HG03442 (cell line): ENCODE measurements around the gene CKAP5.
A peak's percentile ranks its signal among the peaks of the same experiment; 100 is the strongest.

ENCODE experiments used
- ATAC-seq: cut with Tn5 transposase; IDR thresholded peaks from one replicate; pipeline ENCODE4 v1.9.1; 2021; ENCODE audit warnings: mild to moderate bottlenecking, moderate library complexity; ENCODE audit not compliant: unreplicated experiment

The CKAP5 gene

DNA sequence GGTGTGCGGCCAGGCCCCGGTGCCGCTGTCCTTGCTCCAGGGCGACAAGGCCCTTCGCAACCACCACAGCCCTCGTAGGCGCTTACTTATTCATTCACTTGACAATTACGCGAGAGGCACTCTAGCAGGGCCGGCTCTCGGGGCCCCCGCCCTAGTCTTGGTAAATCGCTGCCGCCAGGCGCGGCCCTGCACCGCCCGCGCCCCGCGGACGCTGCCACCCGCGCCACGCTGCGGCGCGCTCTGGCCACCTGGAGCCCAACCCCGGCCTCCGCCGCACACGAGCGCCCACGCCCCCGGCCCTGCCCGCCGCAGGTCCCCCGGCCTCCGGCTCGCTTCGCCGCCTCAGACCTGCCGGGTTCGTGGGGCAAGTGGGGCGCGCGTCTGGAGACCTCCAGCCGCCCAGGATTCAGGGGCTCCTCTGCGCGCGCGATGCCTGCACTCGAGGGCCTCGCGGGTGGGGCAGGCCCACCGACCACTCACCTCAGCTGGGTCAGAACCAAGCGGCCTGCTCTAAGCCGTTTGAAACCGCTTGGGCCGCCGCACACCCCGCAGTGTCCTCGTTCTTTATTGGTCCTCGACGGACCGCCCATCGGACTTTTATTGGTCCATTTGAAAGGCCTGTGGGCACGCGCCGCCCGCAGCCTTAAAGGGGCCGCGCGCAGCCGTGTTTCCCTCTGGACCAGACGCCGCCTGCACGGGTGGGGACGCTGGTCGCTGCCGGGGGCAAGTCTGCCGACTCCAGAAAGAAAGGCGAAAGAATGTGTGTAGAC lies at the start of gene CKAP5:
Gene CKAP5 (minus strand): TSS at position 541 of the 770 bp plus-strand sequence. CDS start 25,049 bp downstream, outside the sequence.
- ATAC-seq, result peak; percentile 89

DNA sequence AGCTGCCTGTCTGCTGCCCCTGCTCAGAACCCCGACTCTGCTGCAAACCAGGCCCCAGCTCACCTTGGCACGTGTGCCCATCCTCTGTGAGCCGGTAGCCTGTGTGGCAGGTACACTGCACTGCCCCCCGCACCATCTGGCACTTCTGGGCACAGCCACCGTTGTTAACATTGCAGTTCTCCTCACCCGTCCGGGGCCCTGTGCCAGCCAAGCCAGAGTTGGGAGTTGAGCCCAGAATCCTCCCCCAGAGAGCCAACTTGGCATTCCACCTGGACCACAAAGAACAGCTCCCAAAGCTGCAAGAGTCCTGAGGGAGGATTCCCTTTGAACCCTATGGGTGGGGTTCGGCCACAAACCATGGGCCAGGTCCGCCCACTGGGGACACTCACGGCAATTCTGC lies 49.7 kb upstream of the CKAP5 start:
- ATAC-seq, result no peak

DNA sequence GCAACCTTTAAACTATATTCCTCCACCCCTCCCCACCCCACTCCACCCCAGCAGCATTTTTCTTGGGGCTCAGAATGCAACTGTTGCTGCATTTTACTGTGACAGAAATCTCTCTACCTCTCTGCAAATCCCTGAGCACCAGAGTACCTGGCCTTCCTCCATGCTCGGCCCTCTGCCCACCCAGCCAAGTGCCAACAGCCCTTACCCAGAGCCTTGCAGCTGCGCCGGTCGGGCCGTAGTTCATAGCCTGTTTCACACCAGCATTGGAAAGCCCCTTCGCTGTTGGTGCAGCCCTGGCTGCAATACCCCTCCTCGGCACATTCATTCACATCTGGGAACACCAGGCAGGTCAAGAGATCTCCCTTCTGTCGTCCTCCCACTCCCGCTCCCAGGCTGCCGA lies 48.9 kb upstream of the CKAP5 start:
- no peak for ATAC-seq

DNA sequence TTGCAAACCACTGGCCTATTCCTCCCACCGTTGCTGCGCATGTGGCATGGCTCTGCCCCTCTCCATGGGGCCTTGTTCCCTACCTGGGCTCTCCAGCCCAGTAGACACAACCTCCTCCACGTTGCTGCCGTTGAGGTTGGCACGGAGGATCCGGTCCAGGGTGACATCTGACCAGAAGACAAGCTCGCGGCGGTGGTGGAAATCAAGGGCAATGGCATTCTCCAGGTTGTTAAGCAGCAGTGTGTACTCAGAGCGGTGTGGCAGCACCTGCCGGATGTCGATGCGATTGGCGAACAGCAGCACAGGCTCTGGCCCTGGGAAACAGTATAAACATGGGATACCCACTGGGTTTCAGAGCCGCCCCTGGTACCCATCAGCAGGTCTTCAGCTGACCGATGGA lies 48.4 kb upstream of the CKAP5 start:
- ATAC-seq, result no peak

DNA sequence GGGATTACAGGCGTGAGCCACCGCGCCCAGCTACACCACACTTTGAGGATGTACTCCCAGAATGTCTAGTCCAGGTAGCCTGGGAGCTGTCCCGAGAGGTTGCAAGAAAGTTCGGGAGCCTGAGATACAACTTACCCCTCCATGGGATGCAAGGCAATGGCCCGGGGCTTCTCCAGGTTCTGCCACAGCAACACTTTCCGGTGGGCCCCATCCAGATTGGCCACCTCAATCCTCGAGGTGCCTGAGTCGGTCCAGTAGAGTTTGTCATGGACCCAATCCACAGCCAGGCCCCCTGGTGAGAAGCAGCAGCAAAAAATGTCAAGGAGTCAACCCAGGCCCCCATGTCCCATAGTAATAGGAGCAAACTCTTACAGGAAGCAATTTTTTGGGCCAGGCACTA lies 46.8 kb upstream of the CKAP5 start:
- ATAC-seq, result no peak

DNA sequence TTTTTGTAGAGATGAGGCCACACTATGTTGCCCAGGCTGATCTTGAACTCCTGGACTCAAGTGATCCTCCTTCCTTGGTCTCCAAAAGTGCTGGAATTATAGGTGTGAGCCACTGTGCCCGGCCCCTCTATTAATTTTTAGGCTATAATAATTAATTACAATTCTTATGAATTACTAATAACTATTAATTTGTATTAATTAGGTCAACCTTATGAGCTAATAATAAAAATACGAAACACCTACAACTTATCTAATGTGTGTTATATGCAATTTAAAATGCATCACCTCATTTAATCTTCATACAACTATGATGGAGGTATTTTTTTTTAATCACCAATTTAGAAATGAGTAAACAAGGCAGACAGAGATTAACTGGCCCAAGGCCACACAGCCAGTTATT lies 46.0 kb upstream of the CKAP5 start:
- no peak for ATAC-seq

DNA sequence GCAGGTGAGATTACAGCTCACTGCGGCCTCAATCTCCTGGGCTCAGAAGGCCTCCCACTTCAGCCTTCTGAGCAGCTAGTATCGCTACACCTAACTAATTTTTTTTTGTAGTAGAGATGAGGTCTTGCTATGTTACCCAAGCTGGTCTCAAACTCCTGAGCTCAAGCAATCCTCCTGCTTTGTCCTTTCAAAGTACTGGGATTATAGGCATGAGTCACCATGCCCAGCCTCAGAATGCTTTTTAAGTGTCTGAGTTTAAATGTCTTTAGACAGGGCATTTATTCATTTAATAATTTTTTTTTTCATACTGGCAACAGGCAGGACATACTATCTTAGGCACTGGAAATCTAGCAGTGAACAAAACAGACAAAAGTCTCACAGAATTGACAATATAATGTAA lies 44.6 kb upstream of the CKAP5 start:
- no peak for ATAC-seq

DNA sequence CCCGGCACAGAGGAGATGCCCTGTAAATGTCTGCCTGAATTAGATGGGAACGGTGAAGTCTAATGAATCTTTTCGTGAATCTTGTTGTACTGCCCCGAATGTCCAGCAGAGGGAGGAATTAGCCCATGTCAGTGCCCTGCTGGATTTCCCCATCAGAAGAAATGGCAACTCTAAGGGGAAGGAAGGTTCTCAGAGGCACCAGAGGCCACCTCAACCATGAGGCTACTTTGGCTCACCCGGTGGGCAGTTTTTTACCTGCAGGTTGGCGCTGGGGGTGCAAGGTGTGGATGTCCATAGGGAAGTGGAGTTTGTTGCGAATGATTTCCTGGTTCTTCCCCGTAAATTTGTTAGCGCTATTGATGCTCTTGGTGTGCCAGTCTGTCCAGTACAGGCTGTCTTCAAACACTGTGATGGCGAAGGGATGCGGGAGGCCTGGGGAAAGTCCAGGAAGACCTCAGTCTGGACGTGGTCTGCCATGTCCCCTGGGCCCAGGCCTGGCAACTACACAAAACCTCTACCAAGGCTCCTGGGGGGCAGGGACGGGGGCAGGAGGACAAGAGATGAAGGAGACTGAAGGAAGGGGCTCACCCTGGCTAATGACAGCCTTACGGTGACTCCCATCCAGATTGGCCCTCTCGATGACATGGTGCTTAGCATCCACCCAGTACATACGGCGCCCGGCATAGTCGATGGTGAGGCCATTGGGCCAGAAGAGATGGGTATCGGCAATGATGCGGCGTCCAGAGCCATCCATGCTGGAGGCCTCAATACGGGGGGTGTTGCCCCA lies 43.8 kb upstream of the CKAP5 start:
- no peak for ATAC-seq

DNA sequence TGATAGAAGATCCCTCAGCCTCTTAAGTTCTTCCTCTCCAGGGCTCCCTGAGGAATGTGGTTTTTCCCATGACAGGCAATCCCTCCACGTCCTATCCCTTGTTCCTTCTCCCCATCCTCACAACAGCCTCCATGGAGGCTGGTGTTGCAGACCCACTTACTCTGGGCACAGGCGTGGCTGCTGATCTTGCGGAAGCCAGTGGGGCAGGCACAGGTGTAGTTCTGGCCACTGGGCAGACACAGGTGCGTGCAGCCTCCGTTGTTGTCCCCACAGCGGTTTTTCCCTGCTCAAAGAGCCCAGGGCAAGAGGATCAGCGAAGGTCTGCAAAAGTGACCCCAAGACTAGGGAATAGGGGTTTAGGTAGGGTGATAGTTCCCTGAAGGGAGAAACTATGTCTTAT lies 43.2 kb upstream of the CKAP5 start:
- no peak for ATAC-seq

DNA sequence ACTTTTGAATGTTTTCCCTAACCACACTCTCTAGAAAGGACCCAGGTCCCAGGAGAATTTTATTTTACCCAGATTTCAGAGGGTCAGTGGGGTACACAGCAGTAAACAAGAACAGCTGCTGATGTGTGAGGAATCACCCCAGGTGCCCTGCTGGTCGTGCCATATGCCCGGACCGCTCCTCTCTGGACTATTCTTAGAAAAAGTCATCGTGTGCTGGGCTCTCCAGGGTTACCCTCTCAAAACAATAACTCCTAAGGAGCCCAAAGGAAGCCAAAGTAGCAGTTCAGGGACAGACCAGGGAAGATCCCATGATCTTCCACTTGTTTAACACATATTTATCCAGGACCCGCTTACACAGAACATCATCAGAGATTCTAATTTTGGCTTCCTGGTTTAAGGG lies 42.6 kb upstream of the CKAP5 start:
- no peak for ATAC-seq

DNA sequence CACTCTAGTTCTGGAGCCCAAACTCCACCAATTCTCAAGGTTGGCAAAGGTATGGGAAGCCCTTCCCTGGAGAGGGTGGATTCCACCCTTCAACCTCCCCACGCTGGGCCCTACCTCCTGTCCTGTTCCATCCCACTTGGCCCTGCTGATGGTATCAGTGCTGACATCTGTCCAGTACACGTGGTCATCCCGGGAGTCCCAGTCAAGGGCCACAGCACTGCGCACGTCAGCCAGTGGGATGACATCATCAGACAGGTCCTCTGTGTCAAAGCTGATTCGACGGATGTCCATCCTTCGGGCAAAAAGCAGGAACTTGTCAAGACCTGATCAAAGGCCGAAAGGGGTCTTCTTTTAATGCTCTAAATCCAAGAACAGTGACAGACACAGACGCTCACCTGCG lies 40.1 kb upstream of the CKAP5 start:
- ATAC-seq, result no peak

DNA sequence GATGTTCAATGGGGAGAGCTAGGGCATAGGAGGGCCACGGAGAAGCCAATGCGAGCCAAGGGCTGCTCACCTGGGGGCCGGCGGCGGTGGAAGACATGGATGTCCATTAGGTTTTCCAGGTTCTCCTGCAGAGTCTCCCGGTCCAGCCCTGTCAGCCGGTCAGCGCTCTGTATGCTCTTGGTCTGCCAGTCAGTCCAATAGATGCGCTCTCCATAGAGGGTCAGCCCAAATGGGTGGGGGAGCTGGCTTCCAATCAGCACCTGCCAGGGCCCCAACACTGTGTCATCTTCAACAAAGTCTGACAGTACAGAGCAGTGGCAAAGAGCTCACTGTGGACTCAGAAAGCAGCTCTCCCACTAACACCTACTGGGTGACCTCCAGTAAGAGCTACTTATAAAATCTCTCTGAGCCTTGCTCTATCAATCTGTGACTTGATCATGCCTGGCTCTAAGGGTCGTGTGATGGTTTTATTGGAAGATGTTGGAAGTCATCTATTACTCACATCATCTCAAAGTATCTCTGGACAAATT lies 33.0 kb upstream of the CKAP5 start:
- no peak for ATAC-seq

DNA sequence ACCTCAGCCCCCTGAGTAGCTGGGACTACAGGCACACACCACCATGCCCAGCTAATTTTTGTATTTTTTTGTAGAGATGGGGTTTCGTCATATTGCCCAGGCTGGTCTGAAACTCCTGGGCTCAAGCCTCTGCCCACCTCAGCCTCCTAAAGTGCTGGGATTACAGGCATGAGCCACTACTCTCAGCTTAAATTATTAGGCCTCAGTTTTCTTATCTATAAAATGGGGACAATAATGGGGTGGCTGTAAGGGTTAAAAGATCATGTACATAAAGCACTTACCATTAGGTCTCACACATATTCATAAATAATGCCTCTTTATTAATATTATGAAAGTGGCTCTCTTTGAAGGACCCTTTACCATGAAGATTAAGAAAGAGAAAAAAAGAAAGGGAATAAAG lies 31.5 kb upstream of the CKAP5 start:
- ATAC-seq, result no peak

DNA sequence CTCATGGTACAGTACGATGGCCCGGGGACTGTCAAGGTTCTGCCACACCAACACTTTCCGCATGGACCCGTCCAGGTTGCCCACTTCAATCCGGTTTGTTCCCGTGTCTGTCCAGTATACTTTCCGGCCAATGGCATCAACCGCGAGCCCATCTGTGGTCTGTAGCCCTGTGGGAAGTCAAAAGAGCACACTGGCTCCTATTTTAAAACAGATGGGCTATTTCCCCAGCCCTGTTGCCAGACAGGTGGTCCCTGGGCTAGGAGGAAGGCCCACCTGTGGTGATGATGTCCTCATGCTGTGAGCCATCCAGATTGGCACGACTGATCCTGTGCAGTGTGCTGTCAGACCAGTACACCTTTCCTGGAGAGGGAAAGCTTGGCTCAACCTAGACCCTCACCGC lies 30.4 kb upstream of the CKAP5 start:
- no peak for ATAC-seq

DNA sequence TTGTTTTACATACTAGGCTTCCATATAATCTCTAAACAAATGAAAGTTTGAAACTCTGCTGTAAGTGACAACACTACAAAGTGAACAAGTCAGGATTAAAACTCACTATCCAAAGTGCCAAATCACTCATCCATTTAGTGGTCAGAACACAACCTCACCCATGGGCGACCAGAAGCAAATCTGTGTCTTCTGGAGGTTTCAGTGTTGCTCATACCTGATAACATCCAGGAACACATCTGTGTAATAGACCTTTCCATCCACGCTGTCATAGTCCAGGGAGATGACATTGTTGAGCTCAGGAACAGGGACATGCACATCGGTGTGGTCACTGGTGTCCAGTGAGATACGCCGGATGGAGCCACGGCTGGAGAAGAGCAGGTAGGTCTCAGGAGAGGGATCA lies 28.5 kb upstream of the CKAP5 start:
- no peak for ATAC-seq

DNA sequence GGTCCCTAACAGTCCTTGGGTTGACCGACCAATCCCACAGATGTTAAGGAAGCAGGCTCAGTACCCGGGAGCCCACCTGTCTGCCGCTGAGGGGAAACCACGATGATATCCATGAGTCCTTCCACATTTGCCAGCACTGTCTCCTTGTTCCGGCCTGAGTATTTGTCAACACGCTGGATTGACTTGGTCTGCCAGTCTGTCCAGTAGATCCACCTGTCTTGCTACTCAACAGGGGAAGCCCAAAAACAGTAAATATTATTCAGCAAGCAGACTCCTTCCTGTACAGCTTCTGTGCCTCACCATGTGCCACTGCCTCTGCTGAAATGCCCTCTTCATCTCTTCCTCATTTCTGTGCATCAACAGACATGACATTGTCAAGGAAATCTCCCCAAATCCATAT lies 22.8 kb upstream of the CKAP5 start:
- no peak for ATAC-seq

DNA sequence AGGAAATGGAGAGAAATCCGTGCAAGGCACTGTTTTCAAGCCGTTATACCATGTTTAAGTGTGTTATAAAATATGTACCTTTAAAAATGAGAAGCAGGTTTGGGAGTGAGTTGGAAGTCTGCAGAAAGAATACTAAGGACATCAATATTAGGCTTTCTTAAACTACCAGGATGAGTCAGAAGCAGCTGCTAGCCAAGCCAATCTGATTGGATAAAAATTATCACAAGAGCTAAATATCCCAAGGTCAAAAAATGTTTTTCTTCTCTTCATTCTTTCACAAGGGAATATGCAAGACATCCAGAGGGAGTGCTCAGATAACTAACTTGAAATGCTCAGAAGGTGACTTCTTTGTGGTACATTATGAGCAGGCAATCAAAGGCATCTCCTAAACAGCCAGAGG lies 19.3 kb upstream of the CKAP5 start:
- ATAC-seq, result no peak

DNA sequence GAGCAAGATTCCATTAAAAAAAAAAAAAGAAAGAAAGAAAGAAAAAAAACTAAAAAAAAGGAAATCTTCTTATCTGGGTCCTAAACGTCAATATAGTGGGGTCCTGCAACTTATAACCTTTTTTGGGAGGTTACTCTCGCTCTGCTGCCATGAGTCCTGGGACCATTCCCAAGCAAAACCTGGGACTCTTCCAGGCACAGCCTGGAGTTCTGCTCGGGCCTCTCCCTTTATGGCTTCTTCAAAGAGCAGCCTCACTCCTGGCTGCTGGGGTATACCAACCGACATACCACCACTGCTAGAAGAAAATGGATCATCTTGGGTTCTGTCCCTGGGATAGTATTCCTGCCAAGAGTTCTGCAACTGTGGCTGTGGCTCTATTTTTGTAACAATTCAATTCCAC lies 14.1 kb upstream of the CKAP5 start:
- ATAC-seq, result no peak

DNA sequence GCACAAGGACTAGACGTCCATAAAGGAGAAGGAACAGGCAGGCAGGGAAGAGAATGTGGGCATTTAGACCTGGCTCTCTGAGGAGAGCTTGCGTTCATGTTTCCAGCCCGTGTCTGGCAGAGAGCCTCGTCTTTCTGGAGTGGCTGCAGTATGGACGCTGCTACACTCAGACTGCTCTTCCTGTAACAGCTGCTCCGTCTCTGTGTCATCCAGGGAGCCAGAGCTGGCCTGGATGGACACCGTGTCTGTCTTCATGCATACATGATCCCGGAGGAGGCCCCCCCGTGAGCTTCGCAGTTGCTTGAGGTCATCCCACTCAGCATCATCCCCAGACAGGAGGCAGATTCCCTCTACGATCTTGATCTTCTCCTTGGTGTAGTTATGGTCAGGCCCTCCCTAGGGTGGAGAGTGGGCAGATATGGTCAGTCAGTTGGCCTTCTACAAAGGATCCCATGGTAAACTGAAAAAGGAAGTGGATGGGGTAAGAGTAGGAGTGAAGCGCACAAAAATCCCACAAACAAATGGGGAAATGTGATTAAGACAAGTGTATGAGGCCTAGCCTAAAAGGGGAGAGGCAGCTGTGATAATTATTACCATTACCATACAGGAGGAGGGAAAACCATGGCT lies 13.0 kb upstream of the CKAP5 start:
- no peak for ATAC-seq

DNA sequence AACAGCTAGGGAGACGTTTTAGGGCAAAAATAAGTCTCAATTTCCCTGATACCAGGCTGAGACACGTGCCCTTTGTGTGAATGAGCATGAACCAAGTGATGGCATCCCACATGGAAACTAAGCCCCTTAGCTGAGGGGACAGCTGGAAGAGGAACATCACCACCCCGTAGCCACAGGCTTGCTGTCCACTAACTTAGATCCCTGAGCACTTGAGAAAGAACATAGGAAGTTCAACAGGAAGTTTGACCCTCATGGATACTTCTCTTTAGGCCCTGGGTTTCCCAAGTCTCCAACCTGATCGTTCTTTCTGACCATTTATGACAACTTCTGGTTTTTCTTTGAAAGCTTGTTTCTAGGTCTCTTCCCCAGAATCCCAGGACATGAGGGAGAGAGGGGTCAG lies 11.6 kb upstream of the CKAP5 start:
- ATAC-seq, result no peak

DNA sequence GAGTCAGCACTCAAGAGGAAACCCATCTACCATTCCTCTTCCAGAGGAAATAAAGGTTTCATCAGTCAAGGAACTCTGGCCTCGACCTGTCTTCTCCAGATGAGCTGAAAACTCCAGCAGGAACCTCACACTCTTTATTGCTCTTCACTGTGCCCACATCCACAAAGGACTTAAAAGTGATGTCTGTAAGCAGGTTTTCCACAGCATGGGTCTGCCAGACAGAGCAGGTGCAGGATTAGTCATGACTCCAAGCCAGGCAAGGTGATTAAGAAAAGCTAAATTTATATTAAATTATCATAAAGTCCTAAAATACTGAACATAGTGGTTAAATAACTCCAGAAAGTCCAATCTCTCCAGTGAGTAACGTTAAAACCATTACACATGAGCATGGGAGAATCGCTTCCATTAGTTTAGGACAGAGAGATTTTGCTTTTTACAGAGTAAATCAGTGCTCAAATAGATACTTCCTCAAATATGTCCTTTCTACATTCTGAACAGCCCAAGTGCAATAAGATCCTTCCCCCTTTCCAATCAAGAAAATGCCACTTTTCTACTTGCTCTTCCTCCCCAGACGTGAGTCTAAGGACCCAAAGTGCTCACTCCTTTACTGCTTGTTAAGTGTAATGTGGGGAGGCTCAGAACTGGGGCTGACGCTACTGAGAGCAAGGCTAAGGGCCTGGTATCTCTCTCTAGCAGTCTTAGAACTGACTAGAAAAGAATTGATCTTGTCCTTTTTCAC lies 10.7 kb upstream of the CKAP5 start:
- no peak for ATAC-seq
